K562 (cell line): ENCODE measurements around the gene PYROXD2. TPM values are rescaled to one million over a fixed set of nuclear protein-coding genes. Genes with fewer than 3 reads are reported as not detected.

Experiments
- FOSL1 ChIP-seq: fragments of 200-800 bp; sonication (Bioruptor generic); conservative IDR thresholded peaks from 2 replicates; pipeline ENCODE4 v1.6.1; 2016; ENCODE audit warnings: missing genetic modification characterization, missing compliant biosample characterization
- MGA ChIP-seq: fragments of 450-650 bp; IDR thresholded peaks from 2 replicates; pipeline ENCODE4 v1.6.1; 2016; ENCODE audit warnings: mild to moderate bottlenecking, moderate library complexity
- NONO ChIP-seq, 2 experiments: fragments of 200-400 bp in 1 of 2; fragments of 450-650 bp in 1 of 2; formaldehyde crosslinking in 1 of 2; IDR thresholded peaks; 2 replicates each; pipeline ENCODE4 v1.6.1; 2017; ENCODE audit warnings: low read depth in 2 of 2, mild to moderate bottlenecking in 2 of 2, moderate library complexity in 2 of 2, low read length in 1 of 2
- NR2C1 ChIP-seq, 2 experiments: fragments of 450-650 bp; IDR thresholded peaks; 2 replicates each; pipeline ENCODE4 v1.6.1; 2017; ENCODE audit warnings: mild to moderate bottlenecking in 2 of 2, antibody characterized with exemption in 1 of 2, inconsistent platforms in 1 of 2, missing compliant biosample characterization in 1 of 2, missing genetic modification characterization in 1 of 2
- TFAM ChIP-seq: fragments of 250-450 bp; sonication (Bioruptor Pico); conservative IDR thresholded peaks from 2 replicates; pipeline ENCODE4 v1.5.0; 2021; ENCODE audit warnings: mild to moderate bottlenecking, moderate library complexity
- VEZF1 ChIP-seq: fragments of 200-800 bp; sonication (Bioruptor generic); IDR thresholded peaks from 2 replicates; pipeline ENCODE4 v1.6.1; 2017; ENCODE audit warnings: missing genetic modification characterization, missing compliant biosample characterization
- ZC3H8 ChIP-seq: fragments of 450-650 bp; IDR thresholded peaks from 2 replicates; pipeline ENCODE4 v1.6.1; 2017
- ZEB2 ChIP-seq: fragments of 450-650 bp; IDR thresholded peaks from 2 replicates; pipeline ENCODE4 v1.6.1; 2016
- ZNF766 ChIP-seq: fragments of 200-800 bp; sonication (Bioruptor generic); conservative IDR thresholded peaks from 2 replicates; pipeline ENCODE4 v1.6.1; 2016; ENCODE audit warnings: missing genetic modification characterization, missing compliant biosample characterization
- polyA plus RNA-seq, 8 experiments: library from polyadenylated mRNA; depleted of rRNA in 4 of 8; stranded (reverse) in 5 of 8; unstranded in 3 of 8; fragments of >200 nt; fragmentation: Nextera tagmentation in 2 of 8; fragmentation: Illumina TruSeq in 1 of 8; extraction: Ambion mirVana in 2 of 8; extraction: Trizol in 1 of 8; gene quantifications; 2 replicates each; pipeline versions ENCODE4 v1.2.1 to v1.2.3, GENCODE V29; 2011 to 2014; ENCODE audit warnings: inconsistent platforms in 1 of 8, missing spikeins in 1 of 8
- total RNA-seq, 7 experiments: library from RNA; depleted of rRNA in 6 of 7; stranded (reverse); fragments of >200 nt in 6 of 7; fragmentation: Illumina TruSeq in 2 of 7; extraction: Trizol in 2 of 7; gene quantifications; 2 replicates each; pipeline versions ENCODE4 v1.2.1 to v1.2.3, GENCODE V29; 2011 to 2021; ENCODE audit warnings: low replicate concordance in 1 of 7

PYROXD2 gene
- total and polyA plus RNA-seq, 9 of the 15 experiments (the other 6 are each of a cell fraction or from before 2014, with no cell fraction given): 0.14 to 1.4 (median 0.58) TPM

GRCh38 chr10:98361131-98362025, 53.6 kb downstream of the PYROXD2 start (continued):
- TF ChIP-seq MGA: no peak
- 0 out of 2 replicates have a peak, but pooled peaks have one; percentile 23 for TF ChIP-seq ZNF766
- peak; percentile 77 for TF ChIP-seq FOSL1
- no peak for TF ChIP-seq ZC3H8
- no peak for TF ChIP-seq NR2C1 (IDR thresholded peaks at IDR 0.05)
- no peak for TF ChIP-seq NR2C1 (tag; IDR thresholded peaks at IDR 0.05)
- TF ChIP-seq TFAM (CRISPR knock-in tag): no peak
- no peak for TF ChIP-seq ZEB2
- peak; percentile 35; the same call in 1 of the 2 replicates for TF ChIP-seq VEZF1 (CRISPR knock-in tag)
- TF ChIP-seq NONO (IDR thresholded peaks at IDR 0.05; ENCODE audit: low read depth in 2 of 2, low read length in 1 of 2): no peak
